Neural progenitor cell (in vitro differentiated cells): ENCODE results near the gene IL5.

Experiments used
- CTCF ChIP-seq: fragments of 200-600 bp; sonication (generic); IDR thresholded peaks from 2 replicates; pipeline ENCODE4 v1.5.1; 2017; ENCODE audit warnings: antibody characterized with exemption, mild to moderate bottlenecking
- EZH2 ChIP-seq: fragments of 200-600 bp; sonication (generic); IDR thresholded peaks from 2 replicates; pipeline ENCODE4 v1.6.1; 2017; ENCODE audit warnings: antibody characterized with exemption, mild to moderate bottlenecking, moderate library complexity
- EZH2phosphoT487 ChIP-seq: fragments of 200-600 bp; sonication (generic); IDR thresholded peaks from 2 replicates; pipeline ENCODE4 v1.6.1; 2017; ENCODE audit warnings: antibody characterized with exemption

GRCh38 chr5:132500244-132500930, 42.9 kb downstream of the IL5 start:
- TF ChIP-seq EZH2 (no peak), CTCF (no peak), EZH2phosphoT487 (no peak)
